Subcutaneous adipose tissue (tissue), 4 donors: Measurements from ENCODE around the gene RET. TPM values are rescaled to one million over a fixed set of nuclear protein-coding genes. Genes with fewer than 3 reads are reported as not detected.

Experiments
- total RNA-seq, 4 donors: library from RNA; depleted of rRNA; stranded (reverse); fragments of >200 nt; gene quantifications; one replicate each; pipeline ENCODE4 v1.1.0, GENCODE V29; 2016
- TF ChIP-seq, protein P1 (sequence below): fragments of 450-650 bp; IDR thresholded peaks from one replicate; pipeline ENCODE4 v1.5.1; 2016; ENCODE audit warnings: low read depth, mild to moderate bottlenecking, control low read depth, antibody characterized with exemption, moderate library complexity

Gene RET
- total RNA-seq, 4 donors from 2014 or later = 0.19 to 1.9 (median 0.49) TPM

DNA sequence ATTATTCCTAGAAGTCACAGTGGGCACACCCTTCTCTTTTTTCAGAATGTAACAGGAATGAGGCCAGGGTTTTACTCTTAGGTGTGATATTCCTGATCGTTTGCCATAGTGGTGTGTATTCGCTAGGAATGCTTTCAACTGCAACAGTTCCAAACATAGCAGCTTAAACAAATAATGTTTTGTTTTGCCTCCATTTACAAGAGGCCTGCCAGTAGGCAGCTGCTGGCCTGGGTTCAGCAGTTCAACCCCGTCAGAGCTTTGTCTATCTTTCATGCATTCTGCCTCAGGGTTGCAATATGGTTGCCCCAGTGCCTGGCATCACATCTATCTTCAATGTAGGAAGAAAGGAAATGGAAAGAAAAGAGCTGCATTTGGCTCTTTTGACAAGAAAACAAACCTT lies 21.7 kb upstream of the RET start:
- TF ChIP-seq, protein P1, sequence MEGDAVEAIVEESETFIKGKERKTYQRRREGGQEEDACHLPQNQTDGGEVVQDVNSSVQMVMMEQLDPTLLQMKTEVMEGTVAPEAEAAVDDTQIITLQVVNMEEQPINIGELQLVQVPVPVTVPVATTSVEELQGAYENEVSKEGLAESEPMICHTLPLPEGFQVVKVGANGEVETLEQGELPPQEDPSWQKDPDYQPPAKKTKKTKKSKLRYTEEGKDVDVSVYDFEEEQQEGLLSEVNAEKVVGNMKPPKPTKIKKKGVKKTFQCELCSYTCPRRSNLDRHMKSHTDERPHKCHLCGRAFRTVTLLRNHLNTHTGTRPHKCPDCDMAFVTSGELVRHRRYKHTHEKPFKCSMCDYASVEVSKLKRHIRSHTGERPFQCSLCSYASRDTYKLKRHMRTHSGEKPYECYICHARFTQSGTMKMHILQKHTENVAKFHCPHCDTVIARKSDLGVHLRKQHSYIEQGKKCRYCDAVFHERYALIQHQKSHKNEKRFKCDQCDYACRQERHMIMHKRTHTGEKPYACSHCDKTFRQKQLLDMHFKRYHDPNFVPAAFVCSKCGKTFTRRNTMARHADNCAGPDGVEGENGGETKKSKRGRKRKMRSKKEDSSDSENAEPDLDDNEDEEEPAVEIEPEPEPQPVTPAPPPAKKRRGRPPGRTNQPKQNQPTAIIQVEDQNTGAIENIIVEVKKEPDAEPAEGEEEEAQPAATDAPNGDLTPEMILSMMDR = no peak

GRCh38 chr10:43055991-43056567 lies 20.8 kb upstream of the RET start:
- TF ChIP-seq, protein P1 = no peak

GRCh38 chr10:43056568-43057011 lies 20.3 kb upstream of the RET start:
- TF ChIP-seq, protein P1 = no peak

DNA sequence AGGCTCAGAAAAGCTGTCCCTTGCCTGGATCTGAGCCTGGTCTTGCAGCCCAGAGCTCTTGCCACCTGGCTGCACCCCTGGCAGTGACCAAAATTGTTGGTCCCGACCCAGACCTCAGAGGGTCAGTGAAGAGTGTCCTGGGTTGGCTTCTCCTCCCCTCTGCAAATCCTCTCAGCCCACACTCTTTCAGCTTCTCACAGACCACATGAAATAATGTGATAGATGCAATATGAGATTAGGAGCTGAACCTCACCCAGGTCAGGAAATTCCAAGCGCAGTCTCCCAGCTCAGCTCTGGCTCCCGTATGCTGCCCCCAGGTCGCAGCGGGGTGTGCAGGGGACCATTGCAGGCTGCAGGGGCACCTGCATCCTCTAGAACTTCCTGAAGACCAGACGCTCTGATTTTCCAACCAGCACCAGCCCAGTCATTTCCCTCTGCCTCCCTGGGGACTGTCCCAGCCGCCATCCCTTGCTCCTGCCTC lies 19.6 kb upstream of the RET start:
- TF ChIP-seq, protein P1 = no peak

DNA sequence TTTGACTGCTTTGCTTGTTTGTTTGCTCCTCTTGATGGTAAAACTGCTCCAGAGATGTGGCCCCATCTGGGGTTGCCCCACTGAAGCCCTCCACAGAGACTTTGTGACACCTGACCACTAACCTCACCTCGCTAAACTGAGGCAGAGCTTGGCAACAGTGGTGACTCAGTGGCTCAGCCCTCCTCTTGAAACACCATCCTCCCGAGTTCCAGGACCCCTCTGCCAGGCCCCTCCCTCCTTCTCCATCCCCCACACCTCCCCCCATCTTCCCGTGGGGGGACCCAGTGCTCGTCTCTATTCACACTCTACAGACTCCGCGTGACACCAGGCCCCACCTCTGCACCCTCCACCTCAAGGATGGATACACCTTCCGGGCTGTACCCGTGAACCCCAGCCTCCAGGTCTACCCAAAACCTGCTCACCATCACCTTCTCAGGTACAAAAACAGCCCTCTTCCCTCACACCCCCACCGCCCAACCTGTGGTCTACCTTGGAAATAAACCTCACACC lies 19.0 kb upstream of the RET start:
- TF ChIP-seq, protein P1 = no peak

DNA sequence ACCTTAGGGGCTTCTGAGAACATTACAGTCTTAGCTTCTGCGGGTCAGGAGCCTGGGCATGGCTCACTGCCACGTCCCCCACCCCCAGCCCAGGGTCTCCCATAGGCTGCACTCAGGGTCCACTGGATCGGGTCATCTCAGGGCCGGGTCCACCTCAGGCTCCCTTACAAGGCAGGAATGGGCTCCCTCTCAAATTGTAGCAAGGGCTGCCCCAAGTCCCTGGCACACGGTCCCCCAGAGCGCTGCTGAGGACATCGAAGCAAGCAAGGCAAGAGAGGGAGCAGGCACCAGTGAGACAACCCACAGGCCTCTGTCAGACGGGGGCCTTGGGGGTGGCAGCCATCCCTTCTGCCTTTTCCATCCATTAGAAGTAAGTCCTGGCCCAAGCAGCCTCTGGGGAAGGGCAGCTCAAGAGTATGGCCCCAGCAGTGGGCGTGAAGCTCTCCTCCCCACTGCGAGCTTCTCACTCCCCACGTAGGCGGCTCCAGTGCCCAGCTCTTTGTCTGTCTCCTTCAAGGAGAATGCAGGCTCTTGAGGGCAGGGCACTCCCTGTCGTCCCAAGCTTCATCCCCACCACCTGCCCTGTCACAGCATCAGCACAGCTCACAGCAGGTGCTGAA lies 18.0 kb upstream of the RET start:
- TF ChIP-seq, protein P1 = no peak

- TF ChIP-seq, protein P1 = no peak
Measured at GRCh38 chr10:43059336-43059720, 17.5 kb upstream of the RET start.
